ENCODE data around the gene CISD3.
A peak's percentile ranks its signal among the peaks of the same experiment; 100 is the strongest.

The CISD3 gene

GRCh38 chr17:38728290-38728831 lies 1.8 kb upstream of the CISD3 start:
- peak in 1 of 2 donors; percentile 48 for DNase-seq

DNA sequence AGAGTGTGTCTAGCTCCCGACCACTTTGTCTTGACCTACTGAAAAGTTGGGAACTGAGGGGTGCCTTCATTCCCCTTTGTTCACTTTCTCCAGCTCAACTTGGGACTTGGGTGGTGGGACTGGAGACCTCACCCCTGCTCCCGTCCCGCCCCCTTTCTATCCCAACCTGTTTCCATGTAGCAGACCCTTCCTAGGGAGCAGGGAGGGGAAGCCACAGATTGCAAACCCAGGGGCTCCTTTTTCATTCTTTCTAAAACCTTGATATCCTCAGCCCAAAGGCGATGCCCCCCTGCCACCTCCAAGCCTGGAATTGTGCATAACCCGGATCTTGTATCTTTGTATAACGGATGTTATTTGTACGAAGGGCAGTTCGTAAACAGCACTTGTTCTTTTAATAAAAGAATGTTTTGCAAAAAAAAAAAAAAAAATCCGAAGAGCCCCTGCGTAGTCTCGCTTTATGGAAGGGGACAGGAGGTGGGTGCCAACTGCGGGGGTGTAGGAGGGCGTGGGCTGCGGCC lies 714 bp upstream of the CISD3 start:
- no peak for DNase-seq

DNA sequence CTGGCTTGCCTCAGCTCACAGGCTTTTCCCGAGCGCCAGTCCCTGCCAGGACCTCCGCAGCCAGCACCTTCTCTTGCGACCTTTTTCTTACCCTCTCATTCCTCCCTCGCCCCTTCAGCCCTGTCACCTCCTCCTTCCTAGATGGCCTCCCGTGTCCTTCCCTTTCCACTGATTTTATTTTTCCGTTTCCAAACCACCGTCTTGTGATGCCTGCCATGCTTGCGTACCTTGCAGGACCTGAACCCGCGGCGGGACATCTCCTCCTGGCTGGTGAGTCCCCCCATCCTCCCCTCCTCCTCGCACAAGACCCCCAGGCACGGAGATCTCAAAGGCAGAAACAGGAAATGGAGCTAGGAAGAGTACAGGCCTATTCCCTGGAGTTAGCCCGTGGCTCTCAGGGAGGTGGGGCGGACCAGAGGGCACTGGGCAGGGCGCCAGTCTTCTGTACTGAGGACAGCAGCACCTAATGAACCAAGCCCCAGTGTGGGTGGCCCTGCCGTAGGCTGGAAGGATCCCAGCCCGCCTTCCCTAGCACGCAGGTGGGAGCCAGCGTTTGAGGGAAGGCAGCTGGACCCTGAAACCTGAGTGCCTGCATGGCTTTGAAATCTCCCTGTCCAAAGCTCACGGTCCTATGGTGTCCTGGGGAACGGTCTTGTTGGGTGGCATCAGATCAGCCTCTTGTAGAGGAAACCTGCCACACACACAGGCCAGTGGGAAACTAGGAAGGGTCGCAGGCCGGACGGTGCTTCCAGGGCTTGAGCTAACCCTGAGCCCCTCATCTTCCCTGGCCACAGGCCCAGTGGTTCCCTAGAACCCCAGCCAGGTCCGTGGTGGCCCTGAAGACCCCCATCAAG lies 612 bp downstream of the CISD3 start:
- no peak for DNase-seq

GRCh38 chr17:38731526-38732294 lies 1.6 kb downstream of the CISD3 start:
- DNase-seq = peak in 1 of 2 donors; percentile 30

DNA sequence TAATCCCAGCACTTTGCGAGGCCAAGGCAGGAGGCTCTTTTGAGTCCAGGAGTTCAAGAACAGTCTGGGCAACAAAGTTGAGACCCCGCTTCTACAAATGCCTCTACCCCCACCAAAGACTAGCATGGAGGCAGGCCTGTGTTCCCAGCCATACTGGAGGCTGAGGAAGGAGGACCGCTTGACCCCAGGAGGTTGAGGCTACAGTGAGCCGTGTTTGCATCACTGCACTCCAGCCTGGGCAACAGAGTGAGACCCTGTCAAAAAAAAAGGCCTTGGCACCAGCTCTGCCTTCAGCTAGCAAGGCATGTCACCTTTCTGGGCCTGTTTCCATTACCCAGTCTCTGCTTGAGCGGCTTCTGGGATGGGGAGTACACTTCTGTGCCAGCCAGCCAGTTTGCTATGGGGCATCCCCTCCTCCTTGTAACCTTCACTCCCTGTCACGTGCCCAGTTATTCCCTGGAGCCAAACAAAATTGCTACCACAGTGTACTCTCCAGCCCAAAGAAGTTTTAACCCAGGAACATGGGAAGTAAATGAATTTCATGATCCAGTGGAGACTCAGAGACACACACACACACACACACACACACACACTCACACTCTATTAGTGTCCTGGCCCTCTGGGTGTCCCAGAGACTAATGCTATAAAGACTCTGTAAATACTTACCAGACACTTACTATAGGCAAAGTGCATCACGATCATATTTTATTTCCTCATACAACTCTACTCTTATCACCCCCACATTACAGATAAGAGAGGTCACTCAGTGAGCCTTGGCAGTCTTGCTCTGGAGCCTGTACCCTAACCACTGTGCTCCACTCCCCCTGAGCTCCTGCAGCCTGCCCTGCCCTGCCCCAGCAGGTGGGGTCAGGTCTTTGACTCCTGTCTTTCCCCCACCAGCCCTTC lies 2.5 kb downstream of the CISD3 start:
- no peak for DNase-seq

DNA sequence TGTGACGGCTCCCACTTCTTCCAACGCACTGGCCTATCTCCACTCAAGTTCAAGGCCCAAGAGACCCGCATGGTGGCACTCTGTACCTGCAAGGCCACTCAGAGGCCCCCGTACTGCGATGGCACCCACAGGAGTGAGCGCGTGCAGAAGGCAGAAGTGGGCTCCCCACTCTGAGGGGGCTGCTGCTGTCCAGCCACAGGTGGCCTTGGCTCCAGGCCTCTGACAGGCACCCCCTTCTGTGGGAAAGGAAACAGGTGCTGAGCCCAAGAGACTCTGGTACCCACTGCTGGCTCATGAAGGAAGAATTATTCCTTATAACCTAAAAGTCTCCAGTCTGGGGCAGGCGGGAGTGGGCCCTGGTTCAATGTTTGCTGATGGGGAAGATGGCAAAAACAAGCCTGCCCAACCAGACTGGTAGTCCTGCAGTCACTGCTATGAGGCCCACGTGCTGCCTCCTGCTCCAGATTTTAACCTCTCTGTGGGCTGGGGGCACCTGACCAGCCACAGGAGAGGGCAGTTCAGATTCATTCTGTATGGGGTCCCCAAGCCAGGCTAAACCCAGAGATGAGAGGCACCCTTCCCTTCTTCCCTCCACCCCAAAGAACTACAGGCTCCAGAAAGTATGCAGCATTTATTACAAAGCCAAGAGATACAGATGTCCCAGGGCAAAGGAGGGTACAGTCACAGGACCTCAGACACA lies 3.3 kb downstream of the CISD3 start:
- DNase-seq = no peak

GRCh38 chr17:38733982-38734973 lies 4.1 kb downstream of the CISD3 start:
- DNase-seq = no peak

DNA sequence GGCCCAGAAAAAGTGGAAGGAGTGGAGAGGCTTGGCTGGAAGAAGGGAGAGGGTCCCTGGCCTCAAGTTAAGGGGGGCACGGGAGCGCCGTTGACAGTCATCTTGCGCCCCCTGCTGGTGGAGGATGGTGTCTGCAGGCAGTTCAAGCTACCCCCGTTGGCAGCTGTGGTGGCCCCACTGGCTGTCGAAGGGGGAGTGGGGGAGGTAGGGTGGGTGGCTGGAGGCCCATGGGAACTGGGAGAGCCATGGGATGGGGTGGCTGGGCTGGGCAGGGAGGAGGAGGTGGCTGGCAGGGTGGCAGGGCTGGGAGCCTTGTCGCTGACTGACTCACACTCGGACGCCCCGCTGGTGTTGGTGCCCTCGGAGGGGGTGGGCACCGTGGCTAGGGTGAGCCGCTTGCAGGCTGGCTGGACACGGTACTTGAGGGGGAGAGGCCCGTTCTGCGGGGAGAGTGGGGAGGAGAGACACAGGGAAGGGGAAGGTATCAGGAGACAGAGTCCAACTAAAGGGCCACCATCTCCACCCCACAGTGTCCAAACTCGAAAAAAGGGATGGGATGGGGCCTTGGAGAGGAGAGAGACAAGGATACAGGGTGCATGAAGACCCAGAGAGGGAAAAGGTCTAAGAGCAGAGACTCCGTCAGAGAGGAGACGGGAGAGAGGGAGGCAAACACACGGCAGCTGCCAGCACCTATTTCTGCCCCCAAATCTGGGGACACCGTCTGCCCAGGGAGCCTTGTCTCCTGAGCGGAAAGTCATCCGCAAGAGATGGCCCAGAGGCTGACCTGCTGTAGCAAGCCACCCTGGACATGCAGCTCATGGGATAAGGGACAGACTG lies 5.2 kb downstream of the CISD3 start:
- peak in 1 of 2 donors; percentile 65 for DNase-seq

DNA sequence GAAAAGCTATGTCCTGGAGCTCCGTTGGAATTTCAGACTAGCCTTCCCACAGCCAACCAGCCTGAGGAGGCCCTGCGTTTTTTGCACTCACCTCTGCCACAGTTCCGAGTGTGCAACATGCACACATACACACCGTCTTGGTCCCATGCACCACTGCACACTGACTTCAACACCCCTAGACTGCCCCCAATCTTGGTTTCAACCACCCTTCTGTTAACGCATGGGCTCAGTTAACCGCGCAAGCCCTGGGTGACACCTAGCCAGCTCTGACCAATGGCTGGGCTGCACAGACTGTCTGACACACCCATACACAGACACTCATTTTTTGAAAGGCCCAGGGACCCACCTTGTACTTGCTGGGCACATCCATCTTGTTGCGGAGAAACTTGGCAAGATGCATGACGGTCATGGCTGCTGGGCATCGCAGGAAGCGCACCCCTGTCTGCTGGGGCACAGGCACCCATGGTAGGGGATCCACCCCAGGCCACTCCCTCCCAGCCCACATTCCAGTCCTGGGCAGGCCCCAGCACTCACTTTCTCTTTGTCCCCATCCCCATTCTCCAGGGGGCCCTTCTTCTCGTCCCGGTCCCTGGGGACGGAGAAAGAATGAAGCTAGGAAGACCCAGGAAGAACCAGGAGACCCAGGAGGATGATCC lies 8.0 kb downstream of the CISD3 start:
- no peak for DNase-seq

- DNase-seq = no peak
Observed at GRCh38 chr17:38738686-38739085, 8.5 kb downstream of the CISD3 start.

DNA sequence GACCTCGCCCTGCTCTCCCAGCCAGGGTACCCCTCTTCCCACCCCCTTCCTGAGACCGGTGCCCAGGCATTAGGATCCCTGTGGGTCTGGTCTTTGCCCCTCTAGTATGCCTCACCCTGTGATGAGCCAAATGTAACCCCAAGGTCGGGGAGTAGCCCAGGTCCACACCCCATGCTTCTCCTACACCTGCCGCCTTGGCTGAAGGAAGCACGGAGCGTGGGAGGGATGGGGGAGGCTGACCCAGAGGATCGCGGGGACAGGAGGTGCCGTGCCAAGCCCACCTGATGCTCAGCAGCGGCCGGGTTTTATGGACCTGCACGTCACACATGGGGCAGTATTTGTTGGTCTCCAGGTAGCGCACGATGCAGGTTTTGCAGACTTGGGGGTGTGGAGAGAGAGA lies 9.2 kb downstream of the CISD3 start:
- no peak for DNase-seq

DNA sequence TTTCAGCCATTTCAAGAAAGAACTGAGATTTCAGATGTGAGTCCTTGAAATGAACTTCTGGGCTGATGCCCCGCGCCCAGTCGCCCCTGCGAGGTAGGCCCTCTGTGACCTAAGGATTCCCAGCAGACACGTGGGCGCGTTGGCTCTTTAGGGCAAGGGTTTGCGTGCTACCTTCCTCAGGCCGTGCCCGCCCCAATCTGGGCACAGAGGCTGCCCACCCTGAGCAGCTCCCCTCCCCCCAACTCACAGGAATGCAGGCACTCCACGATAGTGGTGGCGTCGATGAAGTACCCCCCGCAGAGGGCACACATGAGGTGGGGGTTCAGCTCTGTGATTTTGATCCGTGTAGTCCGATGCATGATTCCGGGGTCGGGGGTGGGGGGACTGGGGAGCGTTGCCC lies 9.9 kb downstream of the CISD3 start:
- no peak for DNase-seq

GRCh38 chr17:38740806-38741205 lies 10.7 kb downstream of the CISD3 start:
- no peak for DNase-seq

GRCh38 chr17:38741461-38741860 lies 11.3 kb downstream of the CISD3 start:
- no peak for DNase-seq

GRCh38 chr17:38741921-38742410 lies 11.8 kb downstream of the CISD3 start:
- DNase-seq = no peak

DNA sequence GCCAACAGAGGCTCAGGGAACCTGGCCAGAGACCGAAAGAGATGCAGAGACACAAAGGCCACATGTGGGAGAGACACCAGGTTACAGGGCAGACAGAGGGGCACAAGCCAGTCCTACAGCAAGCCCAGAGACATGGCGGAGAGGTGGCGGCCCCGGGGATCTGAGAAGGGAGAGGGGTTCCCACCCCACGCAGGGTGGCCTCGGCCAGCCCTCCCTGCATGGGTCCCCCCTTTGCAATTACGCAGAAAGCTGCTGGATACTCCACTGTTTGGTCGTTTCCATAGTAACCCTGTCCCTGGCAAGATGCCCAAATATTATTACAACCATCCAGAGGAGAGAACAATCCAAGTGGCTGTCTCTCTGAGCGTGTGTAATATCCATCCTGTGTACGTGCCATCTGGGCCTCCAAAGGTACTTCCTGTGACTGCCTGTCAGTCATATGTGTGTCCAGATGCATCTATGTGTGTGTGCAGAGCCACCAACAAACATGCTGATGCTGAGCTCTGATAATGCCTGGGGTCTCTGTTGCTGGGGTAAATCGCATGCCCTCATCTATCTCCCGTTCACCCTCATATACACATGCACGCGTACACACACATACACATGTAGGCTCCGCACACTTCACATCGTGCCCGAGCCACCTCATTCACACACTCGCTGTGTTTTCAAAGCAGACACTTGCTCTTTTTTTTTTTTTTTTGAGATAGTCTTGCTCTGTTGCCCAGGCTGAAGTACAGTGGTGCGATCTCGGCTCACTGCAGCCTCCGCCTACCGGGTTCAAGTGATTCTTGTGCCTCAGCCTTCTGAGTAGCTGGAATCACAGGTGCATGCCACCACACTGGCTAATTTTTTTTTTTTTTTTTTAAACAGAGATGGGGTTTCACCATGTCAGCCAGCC lies 12.5 kb downstream of the CISD3 start:
- peak in 1 of 2 donors; percentile 31 for DNase-seq

- DNase-seq = no peak
Observed at GRCh38 chr17:38743556-38744171, 13.5 kb downstream of the CISD3 start.
